ENCODE results near the gene LEMD2. TPM values are rescaled to one million over a fixed set of nuclear protein-coding genes. Genes with fewer than 3 reads are reported as not detected.

Gene LEMD2
- total RNA-seq, 1 donor from 2014 or later: 61.5 TPM

- no peaks in the 10 kb centered on the region for H3K27me3 ChIP-seq
- H3K27ac ChIP-seq: no peak overlapping the region
- ATAC-seq (no peak), DNase-seq (no peak)
- no peaks in the 10 kb centered on the region for H3K9me3 ChIP-seq
- no peaks in the 10 kb centered on the region for H3K4me1 ChIP-seq
- intact Hi-C loops (cut with DNase I): no loop called here
- H3K4me3 ChIP-seq: no peak overlapping the region
- H3K36me3 ChIP-seq: no peaks in the 10 kb centered on the region
- TF ChIP-seq, protein P1, sequence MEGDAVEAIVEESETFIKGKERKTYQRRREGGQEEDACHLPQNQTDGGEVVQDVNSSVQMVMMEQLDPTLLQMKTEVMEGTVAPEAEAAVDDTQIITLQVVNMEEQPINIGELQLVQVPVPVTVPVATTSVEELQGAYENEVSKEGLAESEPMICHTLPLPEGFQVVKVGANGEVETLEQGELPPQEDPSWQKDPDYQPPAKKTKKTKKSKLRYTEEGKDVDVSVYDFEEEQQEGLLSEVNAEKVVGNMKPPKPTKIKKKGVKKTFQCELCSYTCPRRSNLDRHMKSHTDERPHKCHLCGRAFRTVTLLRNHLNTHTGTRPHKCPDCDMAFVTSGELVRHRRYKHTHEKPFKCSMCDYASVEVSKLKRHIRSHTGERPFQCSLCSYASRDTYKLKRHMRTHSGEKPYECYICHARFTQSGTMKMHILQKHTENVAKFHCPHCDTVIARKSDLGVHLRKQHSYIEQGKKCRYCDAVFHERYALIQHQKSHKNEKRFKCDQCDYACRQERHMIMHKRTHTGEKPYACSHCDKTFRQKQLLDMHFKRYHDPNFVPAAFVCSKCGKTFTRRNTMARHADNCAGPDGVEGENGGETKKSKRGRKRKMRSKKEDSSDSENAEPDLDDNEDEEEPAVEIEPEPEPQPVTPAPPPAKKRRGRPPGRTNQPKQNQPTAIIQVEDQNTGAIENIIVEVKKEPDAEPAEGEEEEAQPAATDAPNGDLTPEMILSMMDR (IDR thresholded peaks at IDR 0.05): no peak
These were observed 57.9 kb downstream of the LEMD2 start for GRCh38 chr6:33731035-33731434.

- TF ChIP-seq, protein P1 (IDR thresholded peaks at IDR 0.05): no peak
- H3K9me3 ChIP-seq: no peaks in the 10 kb centered on the region
- H3K36me3 ChIP-seq: no peaks in the 10 kb centered on the region
- no peaks in the 10 kb centered on the region for H3K27me3 ChIP-seq
- intact Hi-C loops (cut with DNase I): no loop called here
- H3K4me3 ChIP-seq: no peak overlapping the region
- no peak for DNase-seq
- no peaks in the 10 kb centered on the region for H3K4me1 ChIP-seq
- H3K27ac ChIP-seq: no peak overlapping the region
- ATAC-seq: no peak
These were observed 58.3 kb downstream of the LEMD2 start for GRCh38 chr6:33730611-33731010.

GRCh38 chr6:33729059-33729458 lies 59.9 kb downstream of the LEMD2 start:
- no peaks in the 10 kb centered on the region for H3K4me1 ChIP-seq
- DNase-seq (no peak), ATAC-seq (no peak)
- H3K36me3 ChIP-seq: no peaks in the 10 kb centered on the region
- H3K27ac ChIP-seq: no peak overlapping the region
- intact Hi-C loops (cut with DNase I): no loop called here
- no peak overlapping the region for H3K4me3 ChIP-seq
- TF ChIP-seq, protein P1 (IDR thresholded peaks at IDR 0.05): no peak
- no peaks in the 10 kb centered on the region for H3K9me3 ChIP-seq
- no peaks in the 10 kb centered on the region for H3K27me3 ChIP-seq

- no peak for DNase-seq
- intact Hi-C loops (cut with DNase I): no loop called here
- no peaks in the 10 kb centered on the region for H3K4me1 ChIP-seq
- no peak overlapping the region for H3K4me3 ChIP-seq
- no peaks in the 10 kb centered on the region for H3K27me3 ChIP-seq
- no peaks in the 10 kb centered on the region for H3K9me3 ChIP-seq
- no peaks in the 10 kb centered on the region for H3K36me3 ChIP-seq
- ATAC-seq: no peak
- no peak overlapping the region for H3K27ac ChIP-seq
- TF ChIP-seq, protein P1 (IDR thresholded peaks at IDR 0.05): no peak
These were observed 60.5 kb downstream of the LEMD2 start for GRCh38 chr6:33728438-33728837.

- no peaks in the 10 kb centered on the region for H3K4me1 ChIP-seq
- H3K27me3 ChIP-seq: no peaks in the 10 kb centered on the region
- no peak overlapping the region for H3K27ac ChIP-seq
- H3K36me3 ChIP-seq: no peaks in the 10 kb centered on the region
- intact Hi-C loops (cut with DNase I): no loop called here
- H3K4me3 ChIP-seq: no peak overlapping the region
- no peaks in the 10 kb centered on the region for H3K9me3 ChIP-seq
- TF ChIP-seq, protein P1 (IDR thresholded peaks at IDR 0.05): no peak
- ATAC-seq: no peak
- no peak for DNase-seq
These were observed 61.0 kb downstream of the LEMD2 start for GRCh38 chr6:33727932-33728331.

- DNase-seq: no peak
- TF ChIP-seq, protein P1 (IDR thresholded peaks at IDR 0.05): no peak
These were observed 61.8 kb downstream of the LEMD2 start for GRCh38 chr6:33727126-33727525.

More at GRCh38 chr6:33727126-33727525, 61.8 kb downstream of the LEMD2 start:
- no peak for ATAC-seq
- Histone ChIP-seq H3K9me3 (no peaks in the 10 kb centered on the region), H3K4me3 (no peak overlapping the region), H3K4me1 (no peaks in the 10 kb centered on the region), H3K27ac (no peak overlapping the region), H3K36me3 (no peaks in the 10 kb centered on the region), H3K27me3 (no peaks in the 10 kb centered on the region)
- intact Hi-C loops (cut with DNase I): no loop called here
